Mononuclear cell (primary cell): ENCODE data around the gene ARHGAP10. TPM values are rescaled to one million over a fixed set of nuclear protein-coding genes. Genes with fewer than 3 reads are reported as not detected.
"Not testable (repeated sequence)": the region's sequence is repeated elsewhere in the genome, so short reads cannot be mapped to it uniquely, and the experiment has no call there.

ENCODE experiments used
- H3K27me3 ChIP-seq: 2 replicates; pipeline ENCODE4 v1.6.0; 2011; ENCODE audit warnings: low read length, control low read depth; ENCODE audit not compliant: insufficient read depth
- H3K4me1 ChIP-seq: 2 replicates; pipeline ENCODE4 v1.5.1; 2011; ENCODE audit warnings: mild to moderate bottlenecking, low read length, control low read depth; ENCODE audit not compliant: insufficient read depth
- H3K4me3 ChIP-seq: 2 replicates; pipeline ENCODE4 v1.5.1; 2011; ENCODE audit warnings: mild to moderate bottlenecking, low read length, moderate library complexity
- H3K9me3 ChIP-seq: 2 replicates; pipeline ENCODE4 v1.5.1; 2011; ENCODE audit warnings: low read depth, mild to moderate bottlenecking, control low read depth, low read length
- total RNA-seq: library from RNA; depleted of rRNA; stranded (reverse); fragments of >200 nt; gene quantifications from one replicate; pipeline ENCODE4 v1.2.3, GENCODE V29; 2012

Gene ARHGAP10
- total RNA-seq, 1 donor: 10.6 TPM

DNA sequence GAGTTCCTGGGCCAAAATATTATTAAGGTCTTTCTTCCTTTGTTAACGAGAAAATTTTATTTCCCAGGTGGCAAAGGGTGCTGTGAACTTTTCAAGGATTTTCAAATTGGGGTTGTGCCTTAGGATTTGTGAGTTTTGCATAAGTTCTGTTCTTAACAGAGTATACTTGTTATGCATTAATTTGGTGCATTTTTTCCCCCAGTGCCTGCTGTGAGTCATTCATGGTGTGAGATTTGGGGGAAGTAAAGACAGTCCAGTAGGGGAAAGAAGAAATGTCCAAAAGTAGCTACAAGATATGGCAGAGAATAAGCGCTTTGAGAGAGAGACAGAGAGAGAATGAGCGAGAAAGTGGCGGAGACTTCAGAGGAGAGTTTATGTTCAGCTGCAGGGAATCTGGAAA, 239.2 kb downstream of the ARHGAP10 start:
- Histone ChIP-seq H3K9me3 (no peaks in the 10 kb centered on the region), H3K27me3 (no peaks in the 10 kb centered on the region), H3K4me1 (no peaks in the 10 kb centered on the region), H3K4me3 (no peak overlapping the region)

DNA sequence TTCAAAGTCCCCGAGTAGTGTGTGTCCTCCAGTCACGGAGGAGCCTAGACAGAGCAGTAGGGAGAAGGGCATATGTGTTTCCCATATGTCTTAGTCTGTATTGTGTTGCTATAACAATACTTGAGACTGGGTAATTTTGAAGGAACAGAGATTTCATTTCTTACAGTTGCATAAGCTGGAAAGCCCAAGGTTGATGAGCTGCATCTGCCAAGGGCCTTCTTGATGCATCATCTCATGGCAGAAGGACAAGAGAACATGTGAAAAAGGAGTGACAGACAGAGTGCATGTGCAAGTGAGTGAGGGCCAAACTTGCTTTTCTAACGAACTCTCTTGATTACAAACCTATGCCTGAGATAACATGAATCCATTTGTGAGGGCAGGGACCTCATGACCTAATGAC, 243.4 kb downstream of the ARHGAP10 start:
- Histone ChIP-seq H3K9me3 (no peaks in the 10 kb centered on the region), H3K4me3 (no peak overlapping the region), H3K4me1 (no peaks in the 10 kb centered on the region), H3K27me3 (no peaks in the 10 kb centered on the region)

DNA sequence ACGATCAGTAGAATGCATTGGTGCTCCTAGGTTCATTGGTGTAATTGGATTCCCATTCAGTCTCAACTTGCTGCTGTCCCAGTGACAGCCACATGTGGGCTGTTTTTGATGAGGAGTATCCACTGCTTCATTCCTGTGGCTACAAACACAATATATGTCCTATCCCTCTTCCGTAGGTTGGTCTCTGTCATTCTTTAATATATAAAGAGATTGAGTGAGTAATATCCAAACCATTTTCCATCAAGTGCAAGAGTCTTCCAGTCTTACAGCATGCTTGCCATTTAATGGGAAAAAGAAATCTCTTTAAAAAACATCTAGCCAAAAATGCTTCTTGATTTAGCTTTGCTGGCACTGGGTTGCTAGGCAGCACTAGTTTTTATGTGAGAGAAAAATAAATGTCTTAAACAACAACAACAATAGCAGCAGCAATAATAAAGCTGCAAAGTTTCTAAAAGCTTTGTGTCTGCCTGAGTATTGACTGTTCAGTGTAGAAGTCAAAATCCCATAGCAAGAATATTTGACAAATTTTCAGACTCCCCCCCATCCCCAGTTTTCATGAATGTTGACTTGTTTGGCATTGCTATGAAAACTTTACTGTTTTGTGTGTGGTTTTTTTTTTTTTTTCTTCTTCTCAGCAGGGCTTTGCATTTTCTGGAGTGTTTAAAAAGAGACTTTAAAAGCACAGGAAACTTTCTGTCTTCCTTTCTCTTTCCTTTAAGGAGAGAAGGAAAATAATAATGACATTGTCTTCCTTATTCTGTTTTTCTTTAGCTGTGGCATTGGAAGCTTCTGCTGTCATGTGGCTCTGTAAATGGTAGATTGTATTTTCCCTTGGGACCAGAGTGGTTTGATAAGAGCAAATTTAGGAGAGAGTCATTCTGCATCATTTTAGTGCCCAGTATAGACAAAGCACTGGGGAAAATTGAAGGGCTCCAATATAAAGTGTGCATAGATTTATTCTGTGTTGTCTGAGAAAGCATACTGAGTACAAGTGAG, 244.3 kb downstream of the ARHGAP10 start:
- Histone ChIP-seq H3K4me1 (no peaks in the 10 kb centered on the region), H3K4me3 (no peak overlapping the region), H3K9me3 (no peaks in the 10 kb centered on the region), H3K27me3 (no peaks in the 10 kb centered on the region)

DNA sequence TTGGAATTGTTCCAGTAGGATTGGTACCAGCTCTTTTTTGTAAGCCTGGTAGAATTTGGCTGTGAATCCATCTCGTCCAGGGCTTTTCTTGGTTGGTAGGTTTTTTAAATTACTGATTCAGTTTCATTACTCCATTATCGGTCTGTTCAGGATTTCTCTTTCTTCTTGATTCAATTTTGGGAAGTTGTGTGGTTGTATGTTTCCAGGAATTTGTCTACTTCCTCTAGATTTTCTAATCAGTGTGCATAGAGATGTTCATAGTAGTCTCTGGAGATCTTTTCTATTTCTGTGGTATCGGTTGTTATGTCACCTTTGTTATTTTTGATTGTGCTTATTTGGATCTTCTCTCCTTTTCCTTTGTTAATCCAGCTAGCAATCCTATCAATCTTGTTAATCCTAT, 248.7 kb downstream of the ARHGAP10 start:
- Histone ChIP-seq H3K4me1 (no peaks in the 10 kb centered on the region), H3K4me3 (no peak overlapping the region), H3K27me3 (no peaks in the 10 kb centered on the region), H3K9me3 (no peaks in the 10 kb centered on the region)

DNA sequence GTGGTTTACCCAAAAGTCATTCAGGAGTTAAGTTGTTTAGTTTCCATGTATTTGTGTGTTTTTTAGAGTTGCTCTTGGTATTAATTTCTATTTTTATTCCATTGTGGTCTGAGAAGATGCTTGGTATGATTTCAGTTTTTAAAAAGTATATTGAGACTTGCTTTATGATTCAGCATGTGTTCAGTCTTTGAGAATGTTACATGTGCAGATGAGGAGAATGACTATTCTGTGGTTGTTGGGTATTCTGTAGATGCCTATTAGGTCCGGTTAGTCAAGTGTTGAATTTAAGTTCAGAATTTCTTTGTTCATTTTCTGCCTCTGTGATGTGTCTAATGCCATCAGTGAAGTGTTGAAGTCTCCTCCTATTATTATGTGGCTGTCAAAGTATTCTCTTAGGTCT, 249.4 kb downstream of the ARHGAP10 start:
- H3K27me3 ChIP-seq: no peaks in the 10 kb centered on the region
- no peaks in the 10 kb centered on the region for H3K4me1 ChIP-seq
- H3K9me3 ChIP-seq: no peaks in the 10 kb centered on the region

DNA sequence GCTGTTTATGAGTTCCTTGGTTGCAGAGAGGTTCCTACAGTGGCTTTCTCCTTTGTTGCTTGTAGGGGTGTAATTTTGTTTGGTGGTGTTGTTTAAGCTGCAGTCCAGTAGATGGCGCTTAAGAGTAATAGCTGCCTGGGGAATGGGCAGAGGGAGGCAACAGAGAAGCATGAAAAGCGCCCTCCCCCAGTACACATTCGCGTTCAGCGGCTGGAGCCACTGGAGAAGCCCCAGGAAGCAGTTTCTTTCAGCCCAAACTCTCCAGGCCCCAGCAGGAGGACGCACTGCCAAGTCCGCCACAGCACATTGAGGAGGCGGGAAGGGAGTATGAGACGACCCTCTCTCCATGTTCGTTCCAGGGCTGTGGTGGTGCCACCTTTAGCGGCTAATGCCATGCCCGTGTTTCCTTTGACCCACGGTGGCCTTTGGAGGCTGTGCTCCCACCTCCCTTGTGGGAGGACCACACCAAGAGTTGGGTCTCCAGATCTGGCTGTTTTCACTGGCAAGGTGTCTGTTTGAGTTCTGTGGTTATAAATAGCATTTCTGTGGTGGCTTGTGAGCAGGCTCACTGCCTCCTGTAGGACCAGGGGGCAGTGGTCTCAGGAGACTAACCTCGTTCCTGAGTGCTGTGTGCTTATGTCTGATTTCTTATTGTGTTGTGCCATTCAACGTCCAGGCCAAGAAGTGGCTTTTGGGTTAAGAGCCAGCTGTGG, 252.3 kb downstream of the ARHGAP10 start:
- Histone ChIP-seq H3K4me1 (no peaks in the 10 kb centered on the region), H3K27me3 (no peaks in the 10 kb centered on the region), H3K9me3 (no peaks in the 10 kb centered on the region), H3K4me3 (no peak overlapping the region)

More for the DNA sequence above, 249.4 kb downstream of the ARHGAP10 start:
- no peak overlapping the region for H3K4me3 ChIP-seq

DNA sequence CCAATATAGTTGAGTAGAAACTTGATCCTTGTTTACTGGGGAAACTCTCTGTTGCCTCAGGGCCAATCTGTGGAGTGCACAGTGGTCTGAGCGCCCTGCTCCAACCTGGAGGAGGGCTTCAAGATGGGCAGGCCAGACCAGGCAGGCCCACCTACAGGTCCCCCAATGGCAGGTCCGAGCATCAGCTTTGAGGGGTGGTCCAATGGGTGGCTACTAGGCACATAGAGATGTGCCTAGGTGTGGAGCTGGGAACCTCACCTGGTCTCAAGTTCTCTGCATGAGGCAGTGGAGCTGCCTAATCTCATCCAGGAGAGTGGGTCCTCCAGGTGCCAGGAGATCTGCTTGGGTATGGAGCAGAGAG, 252.9 kb downstream of the ARHGAP10 start:
- Histone ChIP-seq H3K9me3 (no peaks in the 10 kb centered on the region), H3K4me3 (no peak overlapping the region), H3K27me3 (no peaks in the 10 kb centered on the region), H3K4me1 (no peaks in the 10 kb centered on the region)

DNA sequence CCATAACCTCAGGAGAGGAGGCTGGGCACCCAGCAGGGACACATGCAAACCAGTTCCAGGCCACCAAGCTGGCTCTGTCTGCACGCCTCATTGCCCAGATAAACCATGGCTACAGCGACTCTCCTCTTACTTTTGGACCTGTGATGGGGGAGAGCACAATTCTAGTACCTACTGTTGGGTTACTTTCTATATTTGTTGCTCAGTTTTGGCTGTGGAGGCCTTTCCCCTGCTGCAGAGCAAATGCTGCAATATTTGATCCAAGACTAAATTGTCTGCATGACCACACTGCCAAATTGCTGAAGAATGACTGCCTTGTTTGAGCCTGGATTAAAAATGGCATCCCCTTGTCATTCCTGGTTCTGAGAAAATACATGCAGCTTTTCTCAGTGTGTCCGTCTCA, 253.5 kb downstream of the ARHGAP10 start:
- H3K4me3 ChIP-seq: no peak overlapping the region
- H3K27me3 ChIP-seq: no peaks in the 10 kb centered on the region
- no peaks in the 10 kb centered on the region for H3K4me1 ChIP-seq
- no peaks in the 10 kb centered on the region for H3K9me3 ChIP-seq

DNA sequence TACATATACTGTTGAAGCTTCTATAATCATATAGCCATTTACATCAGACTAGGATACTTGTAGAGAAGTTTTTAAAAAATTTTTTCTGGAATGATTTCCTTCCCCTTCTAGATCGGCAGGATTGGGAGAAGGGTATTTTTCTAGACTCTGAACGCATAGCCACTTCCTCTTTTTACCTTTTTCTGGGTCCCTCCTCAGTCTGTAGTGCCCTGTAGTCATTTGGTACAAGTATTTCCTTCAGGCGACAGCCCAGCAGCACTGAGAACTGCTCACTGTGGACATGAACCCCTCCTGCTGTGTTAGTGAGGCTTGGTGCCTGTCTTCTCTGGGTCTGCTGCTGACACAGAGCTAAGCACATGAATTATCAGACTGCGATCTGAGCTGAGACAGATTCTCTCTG, 255.4 kb downstream of the ARHGAP10 start:
- no peaks in the 10 kb centered on the region for H3K9me3 ChIP-seq
- H3K4me1 ChIP-seq: no peaks in the 10 kb centered on the region
- H3K27me3 ChIP-seq: no peaks in the 10 kb centered on the region
- H3K4me3 ChIP-seq: no peak overlapping the region

DNA sequence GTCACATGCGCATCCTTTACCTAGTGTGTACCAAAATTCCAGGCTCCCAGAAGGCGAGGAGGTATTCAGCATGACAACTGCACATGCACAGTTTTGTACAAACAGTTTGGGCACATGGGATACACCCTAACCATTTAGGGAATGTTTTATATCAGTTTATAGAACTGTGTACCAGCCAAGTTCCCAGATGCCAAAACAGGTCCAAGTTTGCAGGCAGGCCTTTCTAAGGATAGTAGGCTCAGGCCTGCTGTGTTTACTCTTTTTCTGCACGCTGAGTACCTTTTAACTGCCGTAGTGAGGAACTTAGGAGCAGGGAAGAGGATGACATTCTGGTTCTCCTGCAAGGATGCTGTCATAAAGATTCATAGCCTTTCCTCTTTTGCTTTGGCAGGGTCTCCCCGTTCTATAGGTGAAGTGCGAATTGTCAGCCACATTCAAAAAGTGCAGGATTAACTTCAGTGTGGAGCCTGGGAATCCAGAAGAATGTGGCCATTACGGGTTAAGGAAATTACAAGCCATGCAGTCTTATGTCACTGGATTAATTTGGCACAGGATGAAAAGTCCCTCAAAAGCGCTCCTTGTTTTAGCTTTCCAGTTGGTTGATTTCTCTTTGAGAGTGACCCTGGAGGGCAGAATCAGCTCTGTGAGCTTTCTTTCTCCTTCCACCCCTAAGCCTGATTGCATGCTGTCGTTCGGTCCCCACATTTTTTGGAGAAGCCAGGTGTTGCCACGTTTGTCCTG, 259.8 kb downstream of the ARHGAP10 start:
- H3K9me3 ChIP-seq: no peaks in the 10 kb centered on the region
- no peaks in the 10 kb centered on the region for H3K4me1 ChIP-seq
- no peak overlapping the region for H3K4me3 ChIP-seq
- H3K27me3 ChIP-seq: no peaks in the 10 kb centered on the region

DNA sequence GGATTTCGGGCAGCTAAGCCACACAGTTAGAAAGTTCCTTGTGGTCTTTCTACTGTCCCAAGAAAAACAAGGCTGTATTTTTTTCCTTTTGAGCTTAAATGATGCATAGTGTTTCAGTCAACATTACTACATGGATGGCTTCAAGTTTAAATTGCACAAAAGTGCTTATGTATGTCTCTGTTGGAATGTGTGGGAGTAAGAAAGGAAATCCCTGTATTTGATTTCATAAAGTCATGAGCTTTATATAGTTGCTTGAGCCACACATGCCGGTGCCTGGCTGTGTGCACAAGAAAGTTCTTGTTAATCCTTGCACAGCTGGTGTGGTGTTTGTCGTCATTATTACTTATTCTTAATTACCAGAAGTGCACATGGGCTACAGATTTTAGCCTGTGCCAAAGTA, 262.2 kb downstream of the ARHGAP10 start:
- H3K4me3 ChIP-seq: no peak overlapping the region
- no peaks in the 10 kb centered on the region for H3K27me3 ChIP-seq
- no peaks in the 10 kb centered on the region for H3K4me1 ChIP-seq
- H3K9me3 ChIP-seq: no peaks in the 10 kb centered on the region

DNA sequence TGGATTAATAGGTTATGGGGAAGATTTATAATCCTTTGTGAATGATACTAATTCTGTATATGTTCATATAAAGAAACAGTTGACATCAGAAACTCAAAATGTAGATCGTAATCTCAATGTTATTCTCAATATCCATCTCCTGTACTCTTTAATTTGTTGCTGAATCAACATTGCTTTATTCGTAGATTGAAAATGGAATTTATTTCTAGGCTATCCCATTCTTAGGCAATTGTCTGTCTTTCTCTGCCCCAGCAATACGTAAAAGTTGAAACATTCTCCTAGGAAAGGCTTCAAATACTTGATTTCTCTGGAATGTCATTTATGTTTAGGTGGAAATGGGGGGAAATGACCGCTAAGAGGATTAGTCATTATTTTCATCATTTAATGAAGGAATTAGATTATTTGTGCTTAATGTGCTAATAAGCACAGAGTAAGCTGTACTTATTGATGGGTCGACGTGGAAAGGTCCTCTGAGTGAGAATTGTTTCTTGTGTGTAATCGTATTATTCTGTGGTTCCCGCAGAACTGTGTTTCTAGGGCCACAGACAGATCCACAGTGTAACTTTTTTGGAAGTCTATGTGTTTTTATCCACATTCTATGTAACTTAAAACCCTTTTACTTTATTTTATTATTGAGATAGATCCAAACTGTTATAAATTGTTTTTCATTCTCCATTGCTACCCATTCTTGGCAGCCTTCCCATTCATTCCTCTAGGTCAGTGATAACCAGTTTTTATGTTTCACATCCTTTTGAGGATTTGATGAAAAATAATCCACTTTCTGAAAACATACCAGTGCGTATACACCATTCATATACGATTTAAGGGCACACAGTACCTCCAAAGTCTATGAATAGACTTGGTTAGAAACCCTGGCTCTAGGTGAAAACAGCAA, 262.9 kb downstream of the ARHGAP10 start:
- Histone ChIP-seq H3K4me3 (no peak overlapping the region), H3K27me3 (no peaks in the 10 kb centered on the region), H3K4me1 (no peaks in the 10 kb centered on the region), H3K9me3 (no peaks in the 10 kb centered on the region)

DNA sequence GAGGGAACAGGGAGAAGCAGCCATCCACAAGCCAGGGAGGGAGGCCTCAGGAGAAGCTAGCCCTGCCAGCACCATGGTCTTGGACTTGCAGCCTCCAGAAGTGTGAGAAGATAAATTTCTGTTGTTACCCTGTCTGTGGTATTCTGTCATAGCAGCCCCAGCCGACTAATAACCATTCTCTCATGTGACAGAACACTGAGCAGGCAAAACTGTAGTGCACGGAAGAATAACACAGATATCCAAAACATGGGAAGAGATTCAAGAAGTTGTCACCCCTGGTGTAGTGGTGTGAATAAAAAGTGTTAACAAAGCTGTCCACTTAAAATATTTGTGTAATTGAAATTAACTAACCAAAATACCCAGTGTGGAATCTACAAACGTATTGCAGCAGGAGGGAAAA, 265.0 kb downstream of the ARHGAP10 start:
- no peak overlapping the region for H3K4me3 ChIP-seq
- H3K9me3 ChIP-seq: no peaks in the 10 kb centered on the region
- H3K4me1 ChIP-seq: no peaks in the 10 kb centered on the region
- no peaks in the 10 kb centered on the region for H3K27me3 ChIP-seq

DNA sequence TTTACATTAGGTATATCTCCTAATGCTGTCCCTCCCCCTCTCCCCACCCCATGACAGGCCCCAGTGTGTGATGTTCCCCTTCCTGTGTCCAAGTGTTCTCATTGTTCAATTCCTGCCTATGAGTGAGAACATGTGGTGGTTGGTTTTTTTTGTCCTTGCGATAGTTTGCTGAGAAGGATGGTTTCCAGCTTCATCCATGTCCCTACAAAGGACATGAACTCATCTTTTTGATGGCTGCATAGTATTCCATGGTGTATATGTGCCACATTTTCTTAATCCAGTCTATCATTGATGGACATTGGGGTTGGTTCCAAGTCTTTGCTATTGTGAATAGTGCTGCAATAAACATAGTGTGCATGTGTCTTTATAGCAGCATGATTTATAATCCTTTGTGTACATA, 268.1 kb downstream of the ARHGAP10 start:
- not testable (repeated sequence) for H3K27me3 ChIP-seq, H3K4me3 ChIP-seq, H3K4me1 ChIP-seq, H3K9me3 ChIP-seq
